Stimulated activated CD4-positive, alpha-beta T cell treated with anti-CD3 and anti-CD28 coated beads, Interleukin-1b, Interleukin-23, amount 100 ng/mL, for 4 hours (primary cell): Measurements from ENCODE around the gene PEAK1.
"Not testable (repeated sequence)": the region's sequence is repeated elsewhere in the genome, so short reads cannot be mapped to it uniquely, and the experiment has no call there.

ENCODE experiments used
- DNase-seq, 2 donors: peaks; one replicate each; pipeline ENCODE4 v3.0.0-alpha.2; 2020; ENCODE audit warnings: low read depth in 2 of 2

Gene PEAK1

GRCh38 chr15:77173487-77173886, 246.4 kb downstream of the PEAK1 start:
- DNase-seq: no peak

GRCh38 chr15:77171221-77171967, 248.5 kb downstream of the PEAK1 start:
- DNase-seq: no peak

DNA sequence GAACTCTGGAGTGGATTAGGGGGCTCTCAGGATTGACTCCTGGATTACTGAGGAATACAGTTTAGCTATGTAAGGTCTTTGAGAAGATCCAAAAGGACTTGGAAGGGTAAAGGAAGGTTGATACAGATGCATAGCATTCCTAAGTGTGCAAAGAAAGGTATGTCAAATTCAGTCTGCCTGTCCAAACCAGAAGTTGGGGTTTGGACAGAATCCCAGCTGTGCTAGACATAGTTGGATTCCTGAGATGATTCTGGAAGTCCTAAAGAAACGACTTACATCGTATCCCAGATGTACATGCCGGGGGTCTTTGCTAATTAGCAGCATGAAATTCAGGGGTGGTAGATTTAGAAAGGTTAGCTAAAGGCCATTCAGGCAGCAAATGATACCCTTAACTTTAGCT, 251.3 kb downstream of the PEAK1 start:
- DNase-seq: no peak

DNA sequence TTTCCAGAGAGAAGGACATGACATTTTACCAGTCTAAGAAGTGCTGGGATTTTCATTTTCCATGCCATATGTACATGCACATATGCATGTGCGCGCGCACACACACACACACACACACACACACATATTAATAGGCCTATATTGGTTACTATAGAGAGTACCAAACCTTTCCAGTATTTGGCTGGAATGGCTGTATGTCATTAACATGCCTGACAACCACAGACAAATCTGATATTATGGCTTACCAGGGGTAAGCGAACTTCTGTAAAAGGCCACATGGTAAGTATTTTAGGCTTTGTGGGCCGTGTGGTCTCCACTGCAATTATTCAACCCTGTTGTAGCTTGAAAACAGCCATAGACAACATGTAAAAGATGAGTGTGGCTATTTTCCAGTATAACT, 251.8 kb downstream of the PEAK1 start:
- DNase-seq: no peak

GRCh38 chr15:77167406-77167805, 252.5 kb downstream of the PEAK1 start:
- DNase-seq: no peak

GRCh38 chr15:77163781-77164384, 256.0 kb downstream of the PEAK1 start:
- no peak for DNase-seq

- no peak for DNase-seq
Observed at GRCh38 chr15:77162872-77163633, 256.9 kb downstream of the PEAK1 start.

GRCh38 chr15:77160562-77161478, 259.1 kb downstream of the PEAK1 start:
- no peak for DNase-seq

DNA sequence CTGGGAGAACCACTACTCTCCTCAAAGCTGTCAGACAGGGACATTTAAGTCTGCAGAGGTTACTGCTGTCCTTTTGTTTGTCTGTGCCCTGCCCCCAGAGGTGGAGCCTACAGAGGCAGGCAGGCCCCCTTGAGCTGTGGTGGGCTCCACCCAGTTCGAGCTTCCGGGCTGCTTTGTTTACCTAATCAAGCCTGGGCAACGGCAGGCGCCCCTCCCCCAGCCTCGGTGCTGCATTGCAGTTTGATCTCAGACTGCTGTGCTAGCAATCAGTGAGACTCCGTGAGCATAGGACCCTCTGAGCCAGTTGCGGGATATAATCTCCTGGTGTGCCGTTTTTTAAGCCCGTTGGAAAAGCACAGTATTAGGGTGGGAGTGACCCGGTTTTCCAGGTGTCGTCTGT, 263.9 kb downstream of the PEAK1 start:
- not testable (repeated sequence) for DNase-seq

GRCh38 chr15:77148191-77148590, 271.7 kb downstream of the PEAK1 start:
- DNase-seq: no peak

- DNase-seq: no peak
Observed at GRCh38 chr15:77145370-77145769, 274.5 kb downstream of the PEAK1 start.

DNA sequence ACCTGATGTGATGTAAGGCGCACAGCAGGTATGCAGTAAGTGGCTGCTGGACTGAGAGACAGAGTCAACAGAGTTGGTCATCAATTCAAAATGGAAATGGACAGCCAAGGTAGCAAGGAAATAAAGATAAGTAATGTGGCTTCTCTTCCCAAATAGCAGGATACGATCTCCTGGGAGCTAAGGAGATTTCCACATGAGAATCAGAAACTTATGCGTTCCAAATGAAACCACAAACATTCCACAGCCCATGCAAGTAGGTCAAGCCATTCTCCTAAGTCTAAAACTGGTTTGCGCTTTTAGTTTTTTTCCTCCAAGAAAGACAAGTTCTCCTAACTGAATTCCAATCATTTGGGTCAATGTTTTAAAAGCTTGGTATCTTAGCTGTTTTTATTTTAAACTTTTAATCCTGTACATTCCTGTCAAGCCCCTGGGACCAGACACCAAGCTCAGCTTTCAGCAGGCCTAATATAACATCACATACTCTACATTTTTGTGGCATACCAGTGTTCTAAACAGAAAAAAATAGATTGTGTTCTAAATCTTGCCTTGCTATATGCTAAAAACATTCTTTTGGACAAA, 275.3 kb downstream of the PEAK1 start:
- DNase-seq: no peak

DNA sequence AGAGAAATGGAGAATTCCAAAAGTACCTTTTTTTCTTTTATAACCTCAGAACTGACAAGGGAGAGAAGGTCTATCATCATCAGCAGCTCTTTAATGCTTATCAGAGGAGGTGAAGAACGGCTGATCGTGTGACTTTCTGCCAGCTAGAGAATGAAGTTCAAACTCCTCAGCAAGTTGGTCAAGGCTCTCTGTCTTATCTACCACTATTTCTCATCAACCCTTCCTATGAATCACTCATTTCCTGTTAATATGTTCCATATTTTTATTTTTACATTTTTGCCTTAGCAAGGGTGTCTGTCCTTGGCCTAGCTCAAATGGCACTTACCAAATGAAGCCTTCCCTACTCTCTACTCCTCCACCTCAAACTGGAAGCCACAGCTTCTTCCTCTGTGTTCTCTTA, 275.9 kb downstream of the PEAK1 start:
- no peak for DNase-seq

GRCh38 chr15:77143616-77144015, 276.3 kb downstream of the PEAK1 start:
- DNase-seq: no peak

DNA sequence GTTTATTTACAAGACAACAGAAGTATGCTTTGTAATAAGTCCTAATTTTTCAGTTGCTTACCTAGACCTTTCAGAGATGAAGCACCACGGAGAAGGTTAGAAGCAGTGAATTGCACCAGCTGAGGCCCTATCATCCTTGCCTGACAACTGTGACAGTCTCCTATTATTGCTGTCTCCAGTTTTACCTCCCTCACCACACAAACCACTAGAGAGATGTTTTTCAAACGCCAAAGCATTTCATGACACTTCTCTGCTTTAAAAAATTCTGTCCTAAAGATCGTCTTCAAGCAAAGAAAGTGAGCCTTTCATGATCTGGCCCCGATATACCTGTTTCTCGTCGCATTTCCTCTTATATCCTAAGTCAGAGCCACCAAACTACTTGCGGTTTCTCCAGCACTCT, 276.7 kb downstream of the PEAK1 start:
- no peak for DNase-seq

- no peak for DNase-seq
Observed at GRCh38 chr15:77140220-77140619, 279.7 kb downstream of the PEAK1 start.

- no peak for DNase-seq
Observed at GRCh38 chr15:77139312-77139711, 280.6 kb downstream of the PEAK1 start.

- DNase-seq: no peak
Observed at GRCh38 chr15:77138167-77138522, 281.8 kb downstream of the PEAK1 start.

DNA sequence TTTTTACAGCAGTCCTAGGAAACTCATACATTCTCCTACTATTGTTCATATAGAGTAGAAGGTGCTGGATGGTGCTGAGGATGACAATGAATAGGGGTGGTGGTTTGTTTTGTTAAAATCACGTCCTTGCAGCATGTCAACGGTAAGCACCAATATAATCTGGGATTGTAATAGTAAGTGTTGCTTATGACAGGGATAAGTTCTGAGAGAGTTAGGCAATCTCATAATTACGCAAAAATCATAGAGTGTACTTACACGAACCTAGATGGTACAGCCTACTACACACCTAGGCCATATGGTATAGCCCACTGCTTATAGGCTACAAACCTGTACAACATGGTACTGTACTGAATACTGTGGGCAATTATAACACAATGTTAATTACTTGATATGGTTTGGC, 284.7 kb downstream of the PEAK1 start:
- no peak for DNase-seq

GRCh38 chr15:77130315-77130930, 289.5 kb downstream of the PEAK1 start:
- DNase-seq: no peak

DNA sequence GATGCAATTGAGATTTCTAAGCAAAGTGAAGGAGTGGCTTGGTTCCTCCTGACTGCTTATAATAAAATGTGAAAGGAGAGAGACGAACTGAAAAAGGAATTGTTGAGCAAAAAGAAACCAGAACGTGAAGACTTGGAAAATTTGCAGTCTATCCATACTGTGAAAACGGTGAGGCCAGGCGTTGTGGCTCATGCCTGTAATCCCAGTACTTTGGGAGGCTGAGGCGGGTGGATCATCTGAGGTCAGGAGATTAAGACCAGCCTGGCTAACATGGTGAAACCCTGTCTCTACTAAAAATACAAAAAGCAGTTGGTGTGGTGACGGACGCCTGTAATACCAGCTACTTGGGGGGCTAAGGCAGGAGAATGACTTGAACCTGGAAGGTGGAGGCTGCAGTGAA, 292.3 kb downstream of the PEAK1 start:
- DNase-seq: no peak
